ENCODE results near the gene AGTRAP.

AGTRAP gene

DNA sequence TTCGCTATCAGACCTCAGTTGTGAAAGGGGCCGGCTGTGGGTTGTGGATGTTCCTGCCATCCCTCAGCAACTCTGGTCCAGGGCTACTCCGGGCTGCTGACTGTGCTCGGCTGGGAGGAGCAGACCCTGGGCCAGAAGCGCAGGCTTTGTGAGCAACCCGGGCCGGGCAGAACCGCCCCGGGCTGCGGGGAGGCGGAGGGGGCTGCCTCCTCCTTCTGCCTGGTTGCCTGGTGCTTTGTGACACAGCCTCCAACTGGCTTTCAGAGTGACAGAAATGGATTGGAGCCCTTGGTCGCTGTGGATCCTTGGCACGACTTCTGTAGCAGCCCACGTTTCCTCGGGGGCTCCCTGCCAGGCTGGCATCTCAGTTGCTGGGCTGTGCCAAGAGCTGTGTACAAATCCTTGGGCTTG is 34.4 kb upstream of the AGTRAP start:
- peaks cover 5 to 25% of the 10 kb centered on the region in 2 donors for H3K27me3 Mint-ChIP-seq
- ATAC-seq (replicated peaks), result no peak
- peaks cover 0 to 2% of the 10 kb centered on the region in 2 donors for H3K4me1 Mint-ChIP-seq (ENCODE audit: low read depth in 2 of 2)
- DNase-seq, result no peak
- H3K4me3 Mint-ChIP-seq, result no peak overlapping the region
- H3K27ac Mint-ChIP-seq, result no peak overlapping the region
- no peaks in the 10 kb centered on the region for H3K36me3 Mint-ChIP-seq (ENCODE audit: insufficient read depth)
- H3K9me3 Mint-ChIP-seq, result no peaks in the 10 kb centered on the region

DNA sequence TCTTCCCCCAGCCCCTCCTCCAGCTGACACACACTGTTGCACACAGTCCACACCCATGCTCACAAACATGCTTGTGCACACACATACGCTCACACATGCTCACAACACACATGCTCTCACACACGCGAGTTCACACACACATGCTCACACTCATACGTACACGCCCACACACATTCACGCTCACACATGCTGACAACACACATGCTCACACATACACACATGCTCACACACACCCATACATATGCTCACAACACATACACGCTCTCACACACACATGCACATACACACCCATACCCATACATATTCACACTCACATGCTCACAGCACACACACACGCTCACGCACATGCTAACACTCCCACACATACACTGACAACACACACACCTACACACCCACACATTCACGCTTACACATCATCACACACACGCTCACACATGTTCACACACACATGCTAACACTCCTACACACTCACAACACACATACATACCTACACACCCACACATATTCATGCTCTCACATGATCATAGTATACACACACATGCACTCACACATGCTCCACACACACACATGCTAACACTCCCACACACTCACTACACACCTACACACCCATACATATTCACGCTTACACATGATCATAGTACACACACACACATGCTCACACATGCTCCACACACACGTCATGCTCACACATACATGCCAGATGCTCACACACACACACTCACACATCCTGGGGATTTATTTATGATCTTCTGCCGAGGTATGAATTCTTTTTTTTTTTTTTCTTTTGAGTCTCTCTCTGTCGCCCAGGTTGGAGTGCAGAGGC is 33.7 kb upstream of the AGTRAP start:
- ATAC-seq (replicated peaks) (no peak), DNase-seq (no peak)
- Mint-ChIP-seq H3K27ac (no peak overlapping the region), H3K27me3 (peaks cover 5 to 25% of the 10 kb centered on the region in 2 donors), H3K9me3 (no peaks in the 10 kb centered on the region), H3K4me3 (no peak overlapping the region), H3K36me3 (ENCODE audit: insufficient read depth) (no peaks in the 10 kb centered on the region), H3K4me1 (ENCODE audit: low read depth in 2 of 2) (peaks cover 0 to under 1% of the 10 kb centered on the region in 2 donors)

DNA sequence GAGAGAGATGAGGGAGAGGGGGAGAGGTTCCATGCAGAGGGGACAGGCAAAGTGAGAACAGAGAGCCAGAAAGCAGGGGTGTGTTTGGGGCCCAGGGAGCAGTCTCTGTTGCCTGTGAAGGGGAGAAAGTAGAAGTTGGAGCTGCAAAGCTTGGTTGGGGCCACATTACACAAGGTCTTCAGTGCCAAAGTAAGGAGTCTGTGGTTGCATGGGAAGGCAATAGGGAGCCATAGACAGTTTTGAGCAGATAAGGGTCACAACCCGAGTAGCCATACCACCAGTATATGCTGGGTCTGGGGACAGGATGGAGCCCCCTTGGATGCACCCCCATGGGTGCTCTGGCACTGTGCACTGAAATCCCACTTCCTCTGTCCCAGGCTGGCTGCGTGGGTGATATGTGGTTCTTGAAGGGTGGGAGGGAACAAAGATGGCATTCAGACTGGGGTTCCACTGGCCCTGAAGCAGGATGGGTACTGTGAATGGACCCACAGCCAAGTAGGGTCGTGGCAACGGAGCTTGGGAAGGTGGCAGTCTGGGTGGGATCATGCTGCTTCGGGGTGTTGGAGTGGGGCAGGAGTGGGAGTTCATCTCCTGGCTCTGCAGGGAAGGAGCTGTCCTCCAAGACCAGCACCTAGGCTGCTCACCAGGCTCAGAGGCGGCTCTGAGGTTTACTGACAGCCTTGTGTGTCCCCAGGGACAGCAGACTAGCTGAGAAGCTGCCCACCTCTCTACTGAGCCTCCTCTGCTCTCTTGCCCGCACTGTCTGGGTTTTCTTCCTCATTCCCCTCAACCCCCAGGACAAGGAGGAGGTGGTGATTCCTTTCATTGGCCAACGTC is 32.4 kb upstream of the AGTRAP start:
- H3K4me3 Mint-ChIP-seq, result no peak overlapping the region
- no peak overlapping the region for H3K27ac Mint-ChIP-seq
- H3K9me3 Mint-ChIP-seq, result no peaks in the 10 kb centered on the region
- peaks cover 5 to 26% of the 10 kb centered on the region in 2 donors for H3K27me3 Mint-ChIP-seq
- peaks cover 3% of the 10 kb centered on the region for H3K36me3 Mint-ChIP-seq (ENCODE audit: insufficient read depth)
- ATAC-seq (replicated peaks), result no peak
- H3K4me1 Mint-ChIP-seq (ENCODE audit: low read depth in 2 of 2), result peaks cover 1 to 3% of the 10 kb centered on the region in 2 donors
- no peak for DNase-seq

- Mint-ChIP-seq H3K36me3 (ENCODE audit: insufficient read depth) (peaks cover 3% of the 10 kb centered on the region), H3K4me1 (ENCODE audit: low read depth in 2 of 2) (peaks cover 5 to 7% of the 10 kb centered on the region in 2 donors)
Measured at GRCh38 chr1:11704194-11704529, 31.8 kb upstream of the AGTRAP start.

DNA sequence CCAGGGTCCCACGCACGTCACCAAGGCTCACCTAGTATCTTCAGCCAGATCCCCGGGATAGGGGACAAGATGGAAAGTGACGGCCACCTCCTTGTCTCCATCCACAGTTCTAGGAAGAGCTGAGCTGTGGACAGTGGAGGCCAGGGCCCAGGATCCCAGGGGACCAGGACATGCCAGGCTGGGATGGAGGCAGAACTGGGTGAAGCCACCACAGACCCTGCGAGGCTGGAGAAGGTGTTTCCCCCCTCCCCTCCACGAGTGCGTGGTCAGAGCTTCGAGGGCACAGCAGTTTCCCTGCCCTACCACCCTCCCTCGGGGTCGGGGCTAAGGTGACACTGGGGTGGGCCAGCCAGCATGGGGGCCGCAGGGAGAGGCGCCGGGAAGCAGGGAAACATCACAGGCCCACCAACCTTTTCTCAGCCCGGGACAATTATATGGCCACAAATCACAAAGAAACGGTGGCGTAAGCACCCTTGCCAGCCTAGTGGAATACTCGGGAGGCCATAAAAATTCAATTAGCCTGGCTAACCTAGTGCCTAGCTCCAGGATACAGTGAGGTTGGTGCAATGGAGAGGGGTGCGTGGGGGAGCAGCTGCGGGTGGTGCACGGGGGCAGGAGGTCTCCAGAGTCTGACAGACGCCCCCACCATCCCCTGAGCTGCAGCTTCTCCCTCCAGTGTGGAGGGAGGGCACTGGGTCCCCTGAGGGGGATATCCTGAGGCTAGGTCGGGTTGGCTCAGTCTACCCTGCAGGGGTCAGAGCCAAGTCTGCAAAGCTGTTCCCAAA is 31.1 kb upstream of the AGTRAP start:
- H3K9me3 Mint-ChIP-seq, result no peaks in the 10 kb centered on the region
- peaks cover 3% of the 10 kb centered on the region for H3K36me3 Mint-ChIP-seq (ENCODE audit: insufficient read depth)
- ATAC-seq (replicated peaks), result no peak
- H3K4me3 Mint-ChIP-seq, result no peak overlapping the region
- peaks cover 5 to 7% of the 10 kb centered on the region in 2 donors for H3K4me1 Mint-ChIP-seq (ENCODE audit: low read depth in 2 of 2)
- no peak overlapping the region for H3K27ac Mint-ChIP-seq
- H3K27me3 Mint-ChIP-seq, result peaks cover 5 to 36% of the 10 kb centered on the region in 2 donors
- no peak for DNase-seq

More at GRCh38 chr1:11704194-11704529, 31.8 kb upstream of the AGTRAP start:
- Mint-ChIP-seq H3K9me3 (no peaks in the 10 kb centered on the region), H3K27me3 (peaks cover 5 to 32% of the 10 kb centered on the region in 2 donors), H3K4me3 (no peak overlapping the region), H3K27ac (no peak overlapping the region)
- no peak for DNase-seq
- ATAC-seq (replicated peaks), result no peak

- Mint-ChIP-seq H3K9me3 (no peaks in the 10 kb centered on the region), H3K36me3 (ENCODE audit: insufficient read depth) (peaks cover 3% of the 10 kb centered on the region), H3K4me1 (ENCODE audit: low read depth in 2 of 2) (peaks cover 5 to 7% of the 10 kb centered on the region in 2 donors), H3K27me3 (peaks cover 5 to 36% of the 10 kb centered on the region in 2 donors), H3K27ac (no peak overlapping the region), H3K4me3 (no peak overlapping the region)
- ATAC-seq (replicated peaks) (no peak), DNase-seq (no peak)
Measured at GRCh38 chr1:11705596-11705995, 30.3 kb upstream of the AGTRAP start.

DNA sequence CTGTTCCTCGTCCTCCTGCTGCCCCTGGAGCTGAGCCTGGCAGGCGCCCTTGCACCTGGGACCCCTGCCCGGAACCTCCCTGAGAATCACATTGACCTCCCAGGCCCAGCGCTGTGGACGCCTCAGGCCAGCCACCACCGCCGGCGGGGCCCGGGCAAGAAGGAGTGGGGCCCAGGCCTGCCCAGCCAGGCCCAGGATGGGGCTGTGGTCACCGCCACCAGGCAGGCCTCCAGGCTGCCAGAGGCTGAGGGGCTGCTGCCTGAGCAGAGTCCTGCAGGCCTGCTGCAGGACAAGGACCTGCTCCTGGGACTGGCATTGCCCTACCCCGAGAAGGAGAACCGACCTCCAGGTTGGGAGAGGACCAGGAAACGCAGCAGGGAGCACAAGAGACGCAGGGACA is 29.6 kb upstream of the AGTRAP start:
- H3K9me3 Mint-ChIP-seq, result no peaks in the 10 kb centered on the region
- peaks cover 3% of the 10 kb centered on the region for H3K36me3 Mint-ChIP-seq (ENCODE audit: insufficient read depth)
- DNase-seq, result no peak
- H3K4me3 Mint-ChIP-seq, result no peak overlapping the region
- H3K4me1 Mint-ChIP-seq (ENCODE audit: low read depth in 2 of 2), result peaks cover 5 to 7% of the 10 kb centered on the region in 2 donors
- no peak overlapping the region for H3K27ac Mint-ChIP-seq
- peaks cover 5 to 36% of the 10 kb centered on the region in 2 donors for H3K27me3 Mint-ChIP-seq
- no peak for ATAC-seq (replicated peaks)

GRCh38 chr1:11707621-11708276 is 28.2 kb upstream of the AGTRAP start:
- ATAC-seq (replicated peaks) (no peak), DNase-seq (no peak)
- Mint-ChIP-seq H3K36me3 (ENCODE audit: insufficient read depth) (peaks cover 8% of the 10 kb centered on the region), H3K4me1 (ENCODE audit: low read depth in 2 of 2) (peaks cover 5 to 7% of the 10 kb centered on the region in 2 donors), H3K27me3 (peaks cover 5 to 36% of the 10 kb centered on the region in 2 donors), H3K9me3 (no peaks in the 10 kb centered on the region), H3K4me3 (no peak overlapping the region), H3K27ac (peak overlapping the region in 1 of 2 donors; percentile 57)

GRCh38 chr1:11708554-11709350 is 27.2 kb upstream of the AGTRAP start:
- ATAC-seq (replicated peaks) (no peak), DNase-seq (no peak)
- Mint-ChIP-seq H3K9me3 (no peaks in the 10 kb centered on the region), H3K36me3 (ENCODE audit: insufficient read depth) (peaks cover 13% of the 10 kb centered on the region), H3K27me3 (peaks cover 0 to 28% of the 10 kb centered on the region in 2 donors), H3K27ac (peak overlapping the region; percentile 58 to 64), H3K4me1 (ENCODE audit: low read depth in 2 of 2) (peaks cover 5 to 7% of the 10 kb centered on the region in 2 donors), H3K4me3 (no peak overlapping the region)

GRCh38 chr1:11711490-11711889 is 24.4 kb upstream of the AGTRAP start:
- H3K27me3 Mint-ChIP-seq, result peaks cover 0 to 11% of the 10 kb centered on the region in 2 donors
- no peaks in the 10 kb centered on the region for H3K9me3 Mint-ChIP-seq
- H3K27ac Mint-ChIP-seq, result no peak overlapping the region
- ATAC-seq (replicated peaks), result no peak
- peaks cover 5 to 7% of the 10 kb centered on the region in 2 donors for H3K4me1 Mint-ChIP-seq (ENCODE audit: low read depth in 2 of 2)
- H3K36me3 Mint-ChIP-seq (ENCODE audit: insufficient read depth), result peaks cover 13% of the 10 kb centered on the region
- no peak overlapping the region for H3K4me3 Mint-ChIP-seq
- DNase-seq, result no peak

DNA sequence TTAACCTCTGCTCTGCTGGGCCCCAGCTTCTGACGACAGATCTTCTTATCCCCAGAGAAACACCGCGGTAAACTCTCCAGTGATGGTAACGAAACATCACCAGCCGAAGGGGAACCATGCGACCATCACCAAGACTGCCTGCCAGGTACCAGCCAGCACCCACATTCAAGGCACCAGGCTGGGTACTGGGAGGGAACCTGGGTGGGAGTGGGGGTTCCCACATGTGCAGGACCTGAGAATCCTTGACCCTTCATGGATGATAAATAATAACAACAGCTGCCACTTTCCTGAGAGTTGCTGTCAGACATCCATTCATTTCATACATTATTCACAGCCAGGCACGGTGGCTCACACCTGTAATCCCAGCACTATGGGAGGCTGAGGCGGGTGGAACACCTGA is 23.7 kb upstream of the AGTRAP start:
- ATAC-seq (replicated peaks) (no peak), DNase-seq (no peak)
- peaks cover 5 to 7% of the 10 kb centered on the region in 2 donors for H3K4me1 Mint-ChIP-seq (ENCODE audit: low read depth in 2 of 2)
- peaks cover 14% of the 10 kb centered on the region for H3K36me3 Mint-ChIP-seq (ENCODE audit: insufficient read depth)
- H3K27me3 Mint-ChIP-seq, result peaks cover 0 to 11% of the 10 kb centered on the region in 2 donors
- H3K27ac Mint-ChIP-seq, result no peak overlapping the region
- no peaks in the 10 kb centered on the region for H3K9me3 Mint-ChIP-seq
- H3K4me3 Mint-ChIP-seq, result no peak overlapping the region

GRCh38 chr1:11713095-11713494 is 22.8 kb upstream of the AGTRAP start:
- no peak overlapping the region for H3K27ac Mint-ChIP-seq
- no peak overlapping the region for H3K4me3 Mint-ChIP-seq
- ATAC-seq (replicated peaks), result no peak
- peaks cover 13% of the 10 kb centered on the region for H3K36me3 Mint-ChIP-seq (ENCODE audit: insufficient read depth)
- peaks cover 5% of the 10 kb centered on the region in 2 donors for H3K4me1 Mint-ChIP-seq (ENCODE audit: low read depth in 2 of 2)
- no peak for DNase-seq
- H3K9me3 Mint-ChIP-seq, result no peaks in the 10 kb centered on the region
- H3K27me3 Mint-ChIP-seq, result peaks cover 0 to 11% of the 10 kb centered on the region in 2 donors
